ENCODE results near the gene CRMP1.

CRMP1 gene

GRCh38 chr4:5926598-5926997 is 33.7 kb upstream of the CRMP1 start:
- no peak for DNase-seq (ENCODE audit: low read depth)
- no peak overlapping the region for H3K4me3 ChIP-seq (replicated peaks; ENCODE audit: low read depth, low read length)
- TF ChIP-seq CTCF (IDR thresholded peaks at IDR 0.05; ENCODE audit: low read length, missing control alignments), result no peak

GRCh38 chr4:5925419-5926200 is 32.7 kb upstream of the CRMP1 start:
- no peak for DNase-seq (ENCODE audit: low read depth)
- no peak for TF ChIP-seq CTCF (IDR thresholded peaks at IDR 0.05; ENCODE audit: low read length, missing control alignments)

GRCh38 chr4:5924461-5925125 is 31.7 kb upstream of the CRMP1 start:
- no peak for DNase-seq (ENCODE audit: low read depth)
- no peak for TF ChIP-seq CTCF (IDR thresholded peaks at IDR 0.05; ENCODE audit: low read length, missing control alignments)
- H3K4me3 ChIP-seq (replicated peaks; ENCODE audit: low read depth, low read length), result no peak overlapping the region

More at GRCh38 chr4:5925419-5926200, 32.7 kb upstream of the CRMP1 start:
- H3K4me3 ChIP-seq (replicated peaks; ENCODE audit: low read depth, low read length), result no peak overlapping the region

GRCh38 chr4:5923376-5923775 is 30.5 kb upstream of the CRMP1 start:
- DNase-seq (ENCODE audit: low read depth), result no peak
- H3K4me3 ChIP-seq (replicated peaks; ENCODE audit: low read depth, low read length), result no peak overlapping the region
- no peak for TF ChIP-seq CTCF (IDR thresholded peaks at IDR 0.05; ENCODE audit: low read length, missing control alignments)

GRCh38 chr4:5922556-5922955 is 29.7 kb upstream of the CRMP1 start:
- no peak for TF ChIP-seq CTCF (IDR thresholded peaks at IDR 0.05; ENCODE audit: low read length, missing control alignments)
- DNase-seq (ENCODE audit: low read depth), result no peak
- no peak overlapping the region for H3K4me3 ChIP-seq (replicated peaks; ENCODE audit: low read depth, low read length)

- no peak for TF ChIP-seq CTCF (IDR thresholded peaks at IDR 0.05; ENCODE audit: low read length, missing control alignments)
- no peak overlapping the region for H3K4me3 ChIP-seq (replicated peaks; ENCODE audit: low read depth, low read length)
- DNase-seq (ENCODE audit: low read depth), result no peak
These were observed 29.1 kb upstream of the CRMP1 start for GRCh38 chr4:5921981-5922380.

All from fibroblast of pulmonary artery (primary cell).